Muscle of back (tissue), 11 donors: ENCODE data around the gene KRTAP4-7. TPM values are rescaled to one million over a fixed set of nuclear protein-coding genes. Genes with fewer than 3 reads are reported as not detected.
"Not testable (repeated sequence)": the region's sequence is repeated elsewhere in the genome, so short reads cannot be mapped to it uniquely, and the experiment has no call there.

Experiments used
- DNase-seq, 3 donors: peaks; one replicate each; pipeline versions ENCODE4 v3.0.0 to v3.0.0-alpha.2; 2013
- polyA plus RNA-seq, 10 donors: library from polyadenylated mRNA; unstranded; fragments of 120-200 nt; gene quantifications; one replicate each; pipeline ENCODE4 v1.2.1, GENCODE V29; 2013; ENCODE audit not compliant: insufficient read length in 10 of 10

Gene KRTAP4-7
- polyA plus RNA-seq, 10 donors = not detected

DNA sequence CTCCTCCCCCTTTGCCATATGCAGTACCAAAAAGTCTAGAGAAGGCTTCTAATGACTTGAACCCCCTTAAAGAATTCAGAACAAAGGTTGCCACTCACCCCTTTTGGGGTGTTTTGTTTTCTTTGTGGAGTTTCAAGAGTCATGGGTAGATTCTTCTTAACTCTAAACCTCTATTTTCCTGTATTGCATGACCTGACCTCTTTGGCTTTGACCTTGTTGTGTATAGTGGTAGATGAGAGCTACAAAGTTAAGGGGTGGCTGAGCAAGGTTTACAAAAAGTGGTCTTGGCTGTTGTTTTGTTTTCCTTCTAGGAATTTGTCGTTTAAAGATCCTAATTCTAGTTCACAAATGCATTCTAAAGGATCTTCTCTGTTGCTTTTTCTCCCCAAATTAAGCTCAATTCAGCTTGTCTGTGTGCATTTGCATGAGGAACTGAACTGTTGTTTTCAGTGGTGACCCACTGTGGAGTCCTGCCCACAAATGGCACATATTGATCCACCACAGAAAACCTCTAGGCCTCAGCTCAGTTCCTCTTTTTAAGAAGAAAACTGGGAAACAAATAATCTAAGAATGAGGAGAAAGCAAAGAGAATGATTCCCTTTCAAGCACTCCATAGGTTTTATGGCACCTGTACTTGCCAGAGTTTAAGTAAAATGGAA lies 24.9 kb downstream of the KRTAP4-7 start:
- not testable (repeated sequence) for DNase-seq

DNA sequence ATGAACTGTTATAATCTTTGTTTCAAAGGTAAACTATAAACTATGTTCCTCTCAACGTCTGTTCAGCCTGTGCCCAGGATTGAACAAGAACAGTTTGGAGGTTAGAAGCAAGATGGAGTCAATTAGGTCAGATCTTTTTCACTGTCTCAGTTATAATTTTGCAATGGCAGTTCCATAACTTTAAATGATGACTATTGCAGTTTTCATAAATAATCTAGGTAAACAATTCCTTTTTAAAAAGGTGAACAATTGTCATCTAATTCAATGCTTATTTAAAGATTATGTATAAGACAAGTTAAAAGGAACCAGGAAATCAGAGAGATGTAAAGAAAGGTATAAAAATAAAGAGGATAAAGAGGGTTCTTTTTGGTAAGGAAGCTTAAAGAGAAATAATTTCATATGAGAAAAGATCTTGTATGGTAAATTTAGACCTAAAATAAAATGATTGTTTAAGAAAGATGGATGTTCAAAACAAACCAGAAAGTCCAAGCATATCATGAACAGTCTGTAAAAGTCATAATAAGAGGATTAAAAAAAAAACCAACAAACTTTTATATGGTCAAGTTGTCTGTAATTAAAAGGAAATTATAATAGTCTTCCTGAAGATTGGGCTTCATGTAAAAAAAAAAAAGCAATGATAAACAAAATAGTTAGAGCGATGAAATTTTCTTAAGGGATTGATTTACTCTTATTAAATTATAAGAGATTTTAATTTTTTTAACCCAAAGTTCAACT lies 27.4 kb downstream of the KRTAP4-7 start:
- DNase-seq = no peak

DNA sequence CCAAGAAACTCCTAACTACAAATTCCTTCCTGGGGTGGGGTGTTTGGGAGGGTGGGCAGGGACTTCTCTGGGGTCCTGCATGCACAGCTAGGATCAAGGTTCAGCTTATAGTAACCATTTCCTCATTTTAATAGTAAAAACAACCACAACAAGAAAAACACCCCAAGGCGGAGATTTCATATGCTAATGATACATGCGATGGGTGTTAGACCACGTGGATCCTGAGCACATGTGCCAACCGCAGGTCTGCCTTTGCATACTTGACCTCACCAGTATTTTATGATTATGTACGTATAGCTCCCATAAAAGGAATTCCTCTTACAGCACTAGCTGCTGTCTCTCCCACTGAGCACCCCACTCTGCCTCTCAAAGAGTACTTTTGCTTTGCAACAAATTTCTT lies 32.3 kb downstream of the KRTAP4-7 start:
- DNase-seq = no peak

DNA sequence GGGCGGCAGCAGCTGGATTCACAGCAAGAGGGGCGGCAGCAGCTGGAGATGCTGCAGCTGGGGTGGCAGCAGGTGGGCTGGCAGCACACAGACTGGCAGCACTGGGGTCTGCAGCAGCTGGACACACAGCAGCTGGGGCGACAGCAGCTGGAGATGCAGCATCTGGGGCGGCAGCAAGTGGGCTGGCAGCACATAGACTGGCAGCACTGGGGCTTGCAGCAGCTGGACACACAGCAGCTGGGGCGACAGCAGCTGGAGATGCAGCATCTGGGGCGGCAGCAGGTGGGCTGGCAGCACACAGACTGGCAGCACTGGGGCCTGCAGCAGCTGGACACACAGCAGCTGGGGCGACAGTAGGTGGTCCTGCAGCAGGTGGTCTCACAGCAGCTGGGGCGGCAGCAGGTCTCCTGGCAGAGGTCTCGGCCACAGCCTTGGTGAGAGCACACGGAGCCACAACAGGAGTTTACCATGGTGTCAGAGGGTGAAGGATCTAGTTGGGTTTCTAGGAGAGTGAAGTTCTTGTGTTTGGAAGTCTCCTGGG lies 34.0 kb downstream of the KRTAP4-7 start, which contains the start of gene KRTAP4-11:
Gene KRTAP4-11, minus strand, starts transcription at position 528 of the 541 bp plus-strand sequence. Its CDS starts 58 bp downstream, at position 470.
- DNase-seq = not testable (repeated sequence)

DNA sequence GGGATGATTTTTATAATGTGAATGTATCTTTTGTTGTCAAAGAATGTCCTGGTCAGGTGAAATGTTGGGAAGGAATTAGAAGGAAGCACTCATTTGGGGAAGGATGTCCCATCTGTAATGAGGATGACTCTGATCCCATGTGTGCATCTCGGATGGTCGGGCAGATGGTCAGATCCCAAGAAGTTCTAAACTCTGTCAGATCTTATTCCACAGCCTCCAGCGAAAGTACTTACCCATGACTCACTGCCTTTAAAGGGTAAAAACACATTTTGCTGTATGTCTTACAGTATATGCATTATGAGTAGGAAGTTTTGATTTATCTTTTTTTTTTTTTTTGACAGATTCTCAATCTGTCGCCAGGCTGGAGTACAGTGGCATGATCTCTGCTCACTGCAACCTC lies 34.8 kb downstream of the KRTAP4-7 start:
- DNase-seq = no peak

DNA sequence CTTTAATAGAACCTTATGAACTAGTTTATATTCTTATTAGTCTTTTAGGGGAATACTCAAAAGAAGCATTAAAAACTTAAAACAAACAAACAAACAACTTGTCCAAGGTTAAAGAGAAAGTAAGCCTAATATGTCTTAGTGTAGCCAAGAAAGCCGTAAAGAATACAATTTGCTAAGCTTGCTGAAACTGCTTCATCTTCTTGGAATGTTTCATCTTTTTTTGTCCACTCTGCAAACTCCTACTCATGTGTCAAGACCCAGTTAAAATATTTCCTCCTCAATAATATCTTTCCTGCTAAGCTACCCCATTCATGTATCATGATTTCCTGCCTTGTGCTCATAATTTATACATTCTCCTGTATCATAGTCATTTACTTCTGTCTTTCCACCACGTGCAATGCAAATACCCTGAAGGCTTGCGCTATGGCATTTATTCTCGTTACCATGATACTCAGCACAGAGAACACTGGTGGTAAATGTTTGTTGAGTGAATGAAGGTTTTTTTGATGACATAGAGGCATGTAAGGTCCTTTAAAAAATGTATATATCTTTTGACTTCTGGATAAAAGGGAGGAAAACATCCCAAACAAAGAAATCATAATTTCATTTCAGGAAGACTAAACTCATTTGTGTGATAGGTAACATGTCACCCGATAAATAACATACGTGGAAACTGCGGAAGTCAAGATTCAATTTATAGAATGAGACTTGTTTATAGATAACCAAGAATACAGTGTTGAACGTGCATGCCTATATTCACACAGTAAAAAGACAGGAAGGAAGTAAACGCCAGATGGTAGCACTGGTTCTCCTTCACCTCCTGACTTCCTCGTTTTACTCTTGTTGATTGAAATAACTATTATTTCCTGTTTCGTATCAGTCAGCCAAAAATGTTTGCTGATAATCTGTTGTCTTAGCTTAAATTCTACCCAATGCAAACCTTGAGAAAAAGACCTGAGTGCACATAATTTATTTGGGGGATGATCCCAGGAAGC lies 36.0 kb downstream of the KRTAP4-7 start:
- DNase-seq = not testable (repeated sequence)

GRCh38 chr17:41121742-41122141 lies 37.8 kb downstream of the KRTAP4-7 start:
- no peak for DNase-seq

DNA sequence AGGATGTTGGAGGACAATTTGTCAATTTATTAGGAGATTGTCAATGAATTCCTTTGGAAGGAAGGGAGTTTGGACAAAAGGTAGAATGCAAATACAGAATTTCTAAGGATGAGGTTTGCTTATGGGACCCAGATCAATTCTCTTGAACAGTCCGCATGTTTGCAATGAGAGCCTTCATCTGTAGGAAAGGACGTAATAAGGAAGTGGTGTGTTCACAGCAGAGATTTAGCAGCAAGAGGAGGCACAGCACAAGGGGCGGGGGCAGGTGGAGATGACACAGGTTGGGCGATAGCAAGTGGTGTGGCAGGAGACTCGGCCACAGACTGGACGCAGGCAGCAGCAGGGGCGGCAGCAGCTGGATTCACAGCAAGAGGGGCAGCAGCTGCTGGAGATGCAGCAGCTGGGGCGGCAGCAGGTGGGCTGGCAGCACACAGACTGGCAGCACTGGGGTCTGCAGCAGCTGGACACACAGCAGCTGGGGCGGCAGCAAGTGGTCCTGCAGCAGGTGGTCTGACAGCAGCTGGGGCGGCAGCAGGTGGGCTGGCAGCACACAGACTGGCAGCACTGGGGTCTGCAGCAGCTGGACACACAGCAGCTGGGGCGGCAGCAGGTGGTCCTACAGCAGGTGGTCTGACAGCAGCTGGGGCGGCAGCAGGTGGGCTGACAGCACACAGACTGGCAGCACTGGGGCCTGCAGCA lies 39.5 kb downstream of the KRTAP4-7 start:
- DNase-seq = not testable (repeated sequence)

DNA sequence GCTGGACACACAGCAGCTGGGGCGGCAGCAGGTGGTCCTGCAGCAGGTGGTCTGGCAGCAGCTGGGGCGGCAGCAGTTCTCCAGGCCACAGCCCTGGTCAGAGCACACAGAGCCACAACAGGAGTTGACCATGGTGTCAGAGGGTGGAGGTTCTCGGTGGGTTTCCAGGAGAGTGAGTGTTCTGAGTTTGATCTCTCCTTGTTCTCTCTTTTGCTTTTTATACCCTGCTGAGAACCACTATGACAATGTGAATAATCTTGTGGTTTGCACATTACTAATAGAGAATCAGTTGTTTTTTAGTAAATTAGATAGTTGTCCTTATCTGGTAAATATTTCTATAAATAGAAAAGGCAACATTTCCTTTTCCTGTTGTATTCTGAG lies 40.0 kb downstream of the KRTAP4-7 start, which contains the start of gene KRTAP4-12:
Gene KRTAP4-12, minus strand, starts transcription at position 192 of the 381 bp plus-strand sequence. Its CDS starts 60 bp downstream, at position 132.
- not testable (repeated sequence) for DNase-seq

DNA sequence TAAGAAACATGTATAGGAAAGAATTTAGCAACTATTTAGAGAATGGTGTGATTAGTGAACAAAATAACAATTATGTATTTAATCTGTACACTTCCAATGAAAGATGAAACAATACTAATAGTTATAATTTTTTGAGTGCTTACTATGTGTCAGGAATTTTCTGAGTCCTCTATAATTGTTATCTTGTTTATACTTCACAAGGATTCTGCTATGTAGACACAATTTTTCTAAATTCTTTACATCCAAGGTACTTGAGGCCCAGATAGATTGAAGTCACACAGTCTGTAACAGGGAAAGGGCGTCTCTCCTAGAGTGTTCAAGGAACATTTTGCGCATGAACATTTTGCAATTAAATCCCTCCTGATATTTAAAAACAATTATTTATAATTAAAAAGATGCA lies 41.1 kb downstream of the KRTAP4-7 start:
- no peak for DNase-seq

DNA sequence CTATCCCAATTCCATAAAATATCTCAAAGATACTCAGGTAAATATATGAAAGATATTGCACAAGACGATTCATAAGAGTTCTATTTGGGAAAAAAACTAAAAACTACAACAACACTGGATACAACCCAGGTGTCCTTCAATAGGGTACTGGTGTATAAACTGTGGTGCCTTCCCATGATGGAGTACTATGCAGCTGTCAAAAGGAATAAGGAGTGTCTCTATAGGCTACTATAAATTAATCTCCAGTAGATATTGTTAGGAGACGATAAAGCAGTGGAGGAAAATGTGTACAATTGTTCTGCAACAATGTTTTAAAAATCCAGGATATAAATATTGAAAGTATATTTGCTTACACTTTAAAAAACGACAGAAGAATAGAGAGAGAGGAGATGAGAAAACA lies 42.5 kb downstream of the KRTAP4-7 start:
- DNase-seq = no peak

GRCh38 chr17:41127371-41127770 lies 43.4 kb downstream of the KRTAP4-7 start:
- DNase-seq = no peak

DNA sequence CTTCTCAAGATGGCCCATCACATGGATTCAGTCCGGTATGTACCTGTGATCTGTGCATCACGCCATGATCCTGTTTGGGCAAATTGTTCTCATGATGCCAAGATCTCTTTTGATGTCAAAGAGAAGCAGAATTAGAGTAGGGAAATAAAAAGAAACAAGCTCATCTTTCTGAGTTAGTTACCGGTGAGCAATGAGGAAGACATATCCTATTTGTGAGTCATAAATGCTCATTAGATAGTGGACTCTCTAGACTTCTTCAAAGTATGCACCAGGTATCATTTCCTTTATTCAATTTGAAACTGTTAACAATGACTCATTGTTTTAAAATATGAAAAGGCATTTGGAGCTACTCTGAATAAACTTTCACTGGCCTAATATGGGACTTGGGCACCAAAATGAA lies 48.0 kb downstream of the KRTAP4-7 start:
- DNase-seq = no peak

DNA sequence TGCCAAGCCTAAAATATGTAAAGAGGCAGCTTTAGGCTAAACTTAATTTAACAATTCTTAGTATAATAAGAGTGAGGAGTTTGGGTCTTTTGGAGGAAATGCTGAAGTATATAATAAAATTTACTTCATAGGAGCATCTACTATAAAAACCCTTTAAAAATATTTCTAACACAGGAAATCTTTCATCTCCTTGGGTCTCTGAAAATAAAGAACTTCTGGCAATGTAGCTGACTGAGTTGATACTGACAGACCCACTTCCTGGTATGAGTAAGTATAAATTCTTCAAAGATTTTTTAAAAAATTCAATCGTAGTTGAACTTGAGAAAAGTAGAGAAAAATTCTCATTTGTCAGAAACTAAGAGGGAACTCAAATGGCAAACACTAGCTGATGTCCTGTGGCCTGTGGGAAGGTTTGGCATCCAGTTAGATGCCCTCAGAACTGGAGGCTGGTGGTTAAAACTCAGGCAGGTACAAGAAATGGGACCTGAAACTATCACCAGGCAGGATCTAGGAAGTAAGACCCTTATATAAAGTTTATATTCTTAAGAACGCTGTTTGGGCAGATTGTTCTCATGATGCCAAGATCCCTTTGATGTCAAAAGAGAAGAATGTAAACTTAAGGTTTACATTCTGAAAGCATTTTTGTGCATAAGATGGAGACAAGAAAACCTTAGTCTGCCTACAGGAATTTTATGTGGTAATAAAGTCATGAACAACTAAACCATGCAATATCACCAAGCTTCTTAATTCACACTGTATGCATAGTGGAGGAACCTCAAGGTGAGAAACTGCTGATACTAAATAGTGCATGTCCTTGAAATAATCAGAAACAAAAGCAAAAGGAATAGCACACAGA lies 50.2 kb downstream of the KRTAP4-7 start:
- no peak for DNase-seq

Other genes with a start within 250 kb of the KRTAP4-7 start
- gene KRT12, start 216.9 kb upstream of the KRTAP4-7 start, polyA plus RNA-seq = under 1 TPM in 7 of 10 donors, not detected in 3; 0.08 to 0.76 (median 0.27) TPM
- under 1 TPM in 4 of 10 donors, not detected in 6; 0.13 to 0.24 (median 0.21) TPM for gene KRT20, start 198.9 kb upstream of the KRTAP4-7 start, polyA plus RNA-seq
- 1 to 10 TPM in 2 of 10 donors, under 1 TPM in 5, not detected in 3; 0.16 to 2.7 (median 0.22) TPM for gene KRT23, start 146.5 kb upstream of the KRTAP4-7 start, polyA plus RNA-seq
- 1 to 10 TPM; 2.9 to 9.6 (median 5.2) TPM for gene KRT39, start 117.2 kb upstream of the KRTAP4-7 start, polyA plus RNA-seq
- gene KRT40, start 99.8 kb upstream of the KRTAP4-7 start, polyA plus RNA-seq = 10 to 100 TPM in 6 of 10 donors, 1 to 10 TPM in 4; 3.5 to 18.2 (median 10.4) TPM
- gene KRTAP3-3, start 90.0 kb upstream of the KRTAP4-7 start, polyA plus RNA-seq = not detected
- under 1 TPM in 9 of 10 donors, not detected in 1; 0.29 to 0.91 (median 0.58) TPM for gene KRTAP3-2, start 84.2 kb upstream of the KRTAP4-7 start, polyA plus RNA-seq
- gene KRTAP3-1, start 75.0 kb upstream of the KRTAP4-7 start, polyA plus RNA-seq = not detected
- not detected for gene KRTAP1-5, start 56.9 kb upstream of the KRTAP4-7 start, polyA plus RNA-seq
- not detected for gene KRTAP1-4, start 54.0 kb upstream of the KRTAP4-7 start, polyA plus RNA-seq
- under 1 TPM in 1 of 10 donors, not detected in 9; 0.25 TPM for gene KRTAP1-3, start 49.3 kb upstream of the KRTAP4-7 start, polyA plus RNA-seq
- gene KRTAP1-1, start 42.7 kb upstream of the KRTAP4-7 start, polyA plus RNA-seq = not detected
- not detected for gene KRTAP2-1, start 36.8 kb upstream of the KRTAP4-7 start, polyA plus RNA-seq
- gene KRTAP2-2, start 28.9 kb upstream of the KRTAP4-7 start, polyA plus RNA-seq = not detected
- not detected for gene KRTAP2-3, start 24.0 kb upstream of the KRTAP4-7 start, polyA plus RNA-seq
- not detected for gene KRTAP2-4, start 18.3 kb upstream of the KRTAP4-7 start, polyA plus RNA-seq
- not detected for gene KRTAP4-8, start 14.0 kb downstream of the KRTAP4-7 start, polyA plus RNA-seq
- not detected for gene KRTAP4-16, start 18.1 kb downstream of the KRTAP4-7 start, polyA plus RNA-seq
- not detected for gene KRTAP4-9, start 21.2 kb downstream of the KRTAP4-7 start, polyA plus RNA-seq
- not detected for gene KRTAP4-11, start 34.2 kb downstream of the KRTAP4-7 start, polyA plus RNA-seq
- not detected for gene KRTAP4-12, start 40.0 kb downstream of the KRTAP4-7 start, polyA plus RNA-seq
- gene KRTAP4-6, start 56.4 kb downstream of the KRTAP4-7 start, polyA plus RNA-seq = not detected
- not detected for gene KRTAP4-5, start 65.7 kb downstream of the KRTAP4-7 start, polyA plus RNA-seq
- not detected for gene KRTAP4-4, start 76.6 kb downstream of the KRTAP4-7 start, polyA plus RNA-seq
- not detected for gene KRTAP4-3, start 84.1 kb downstream of the KRTAP4-7 start, polyA plus RNA-seq
- not detected for gene KRTAP4-2, start 94.1 kb downstream of the KRTAP4-7 start, polyA plus RNA-seq
- gene KRTAP4-1, start 100.8 kb downstream of the KRTAP4-7 start, polyA plus RNA-seq = not detected
- not detected for gene KRTAP9-1, start 105.7 kb downstream of the KRTAP4-7 start, polyA plus RNA-seq
- not detected for gene KRTAP9-2, start 142.5 kb downstream of the KRTAP4-7 start, polyA plus RNA-seq
- not detected for gene KRTAP9-3, start 148.3 kb downstream of the KRTAP4-7 start, polyA plus RNA-seq
- not detected for gene KRTAP9-8, start 153.8 kb downstream of the KRTAP4-7 start, polyA plus RNA-seq
- not detected for gene KRTAP9-4, start 165.5 kb downstream of the KRTAP4-7 start, polyA plus RNA-seq
- not detected for gene KRTAP9-9, start 171.2 kb downstream of the KRTAP4-7 start, polyA plus RNA-seq
- under 1 TPM in 5 of 10 donors, not detected in 5; 0.15 to 0.30 (median 0.27) TPM for gene KRTAP9-6, start 181.2 kb downstream of the KRTAP4-7 start, polyA plus RNA-seq
- not detected for gene KRTAP9-7, start 191.5 kb downstream of the KRTAP4-7 start, polyA plus RNA-seq
- not detected for gene KRTAP29-1, start 218.7 kb downstream of the KRTAP4-7 start, polyA plus RNA-seq
- not detected for gene KRTAP16-1, start 225.2 kb downstream of the KRTAP4-7 start, polyA plus RNA-seq
- not detected for gene KRTAP17-1, start 231.6 kb downstream of the KRTAP4-7 start, polyA plus RNA-seq